ENCODE measurements around the gene ZNF880.
"Not testable (repeated sequence)": the region's sequence is repeated elsewhere in the genome, so short reads cannot be mapped to it uniquely, and the experiment has no call there.

ZNF880 gene

GRCh38 chr19:52369559-52370340, at the start of gene ZNF880:
Gene ZNF880, plus strand, starts transcription at chr19:52369923. Its CDS starts 43 bp downstream, at chr19:52369966.
- H3K9ac ChIP-seq (ENCODE audit: low read length), result peak within 1 kb of the TSS; percentile 74
- H3K27ac ChIP-seq (ENCODE audit: low read depth, low read length), result peak within 1 kb of the TSS; percentile 96
- H3K4me1 ChIP-seq (ENCODE audit: control insufficient read depth, insufficient read depth, low read length), result peaks cover 2% of the 10 kb centered on the region
- no peaks in the 10 kb centered on the region for H3K27me3 ChIP-seq (ENCODE audit: control insufficient read depth, insufficient read depth, low read length)
- peaks cover 15% of the 10 kb centered on the region for H3K36me3 ChIP-seq (ENCODE audit: control insufficient read depth, insufficient read depth, low read length)
- peak within 1 kb of the TSS; percentile 94 for H3K4me3 ChIP-seq (ENCODE audit: low read length)

DNA sequence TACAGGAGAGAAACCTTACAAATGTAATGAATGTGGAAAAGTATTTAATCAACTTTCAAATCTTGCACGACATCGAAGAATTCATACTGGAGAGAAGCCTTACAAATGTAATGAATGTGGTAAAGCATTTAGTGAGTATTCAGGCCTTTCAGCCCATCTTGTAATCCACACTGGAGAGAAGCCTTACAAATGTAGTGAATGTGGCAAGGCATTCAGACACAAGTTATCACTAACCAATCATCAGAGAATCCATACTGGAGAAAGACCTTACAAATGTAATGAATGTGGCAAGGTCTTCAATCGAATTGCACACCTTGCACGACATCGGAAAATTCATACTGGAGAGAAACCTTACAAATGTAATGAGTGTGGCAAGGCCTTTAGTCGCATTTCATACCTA, 47.3 kb upstream of the ZNF880 start:
- H3K4me3 ChIP-seq (ENCODE audit: low read length), result no peak overlapping the region

GRCh38 chr19:52331757-52332156, 38.0 kb upstream of the ZNF880 start:
- Histone ChIP-seq H3K4me1 (ENCODE audit: control insufficient read depth, insufficient read depth, low read length) (no peaks in the 10 kb centered on the region), H3K4me3 (ENCODE audit: low read length) (no peak overlapping the region), H3K36me3 (ENCODE audit: control insufficient read depth, insufficient read depth, low read length) (no peaks in the 10 kb centered on the region), H3K9ac (ENCODE audit: low read length) (no peak overlapping the region), H3K27me3 (ENCODE audit: control insufficient read depth, insufficient read depth, low read length) (no peaks in the 10 kb centered on the region), H3K27ac (ENCODE audit: low read depth, low read length) (no peak overlapping the region)

More for the DNA sequence above, 47.3 kb upstream of the ZNF880 start:
- Histone ChIP-seq H3K27ac (ENCODE audit: low read depth, low read length) (no peak overlapping the region), H3K27me3 (ENCODE audit: control insufficient read depth, insufficient read depth, low read length) (no peaks in the 10 kb centered on the region), H3K4me1 (ENCODE audit: control insufficient read depth, insufficient read depth, low read length) (no peaks in the 10 kb centered on the region), H3K36me3 (ENCODE audit: control insufficient read depth, insufficient read depth, low read length) (peaks cover 37% of the 10 kb centered on the region), H3K9ac (ENCODE audit: low read length) (no peak overlapping the region)

- Histone ChIP-seq H3K36me3 (ENCODE audit: control insufficient read depth, insufficient read depth, low read length) (no peaks in the 10 kb centered on the region), H3K9ac (ENCODE audit: low read length) (no peak overlapping the region), H3K4me1 (ENCODE audit: control insufficient read depth, insufficient read depth, low read length) (no peaks in the 10 kb centered on the region), H3K27ac (ENCODE audit: low read depth, low read length) (peak overlapping the region; percentile 62), H3K27me3 (ENCODE audit: control insufficient read depth, insufficient read depth, low read length) (no peaks in the 10 kb centered on the region), H3K4me3 (ENCODE audit: low read length) (peak overlapping the region; percentile 80)
Measured at GRCh38 chr19:52335768-52336116, 34.0 kb upstream of the ZNF880 start.

DNA sequence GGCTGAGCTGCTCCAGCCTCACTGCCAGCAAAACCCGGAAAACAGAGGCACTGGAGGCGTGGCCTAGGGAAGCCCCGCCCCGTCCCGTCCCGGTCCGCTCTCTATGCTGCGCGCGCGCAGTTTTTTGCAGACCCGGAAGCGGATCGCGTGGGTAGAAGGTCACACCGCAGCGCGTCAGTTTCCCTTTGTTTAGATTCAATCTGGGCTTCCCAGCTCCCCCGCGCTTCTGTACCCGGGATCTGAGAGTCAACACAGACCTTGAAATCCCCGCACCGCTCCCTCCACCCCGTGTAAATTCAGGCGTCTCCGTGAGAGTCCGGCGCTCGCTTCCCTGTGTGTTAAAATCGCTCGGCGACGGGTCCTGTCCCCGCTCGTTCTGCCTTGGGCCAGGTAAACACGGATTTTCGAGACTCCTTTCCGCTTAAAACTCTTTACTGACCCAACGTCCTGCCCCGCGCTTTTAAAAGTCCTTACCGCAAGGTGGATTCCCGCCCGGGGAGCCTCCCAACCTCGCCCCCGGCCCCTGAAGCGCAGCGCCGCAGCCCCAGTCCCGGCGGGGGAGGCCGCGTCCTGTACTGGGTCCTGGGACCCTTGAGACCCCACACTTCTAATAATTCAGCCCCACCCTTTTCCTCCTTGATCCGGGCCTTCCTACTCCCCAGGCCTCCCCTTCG, 33.5 kb upstream of the ZNF880 start, which contains the start of gene ZNF610:
Gene ZNF610, plus strand, starts transcription at position 127 of the 674 bp plus-strand sequence. CDS start 12,930 bp downstream, outside the sequence.
- Histone ChIP-seq H3K9ac (ENCODE audit: low read length) (peak within 1 kb of the TSS; percentile 74), H3K4me3 (ENCODE audit: low read length) (peak within 1 kb of the TSS; percentile 80), H3K4me1 (ENCODE audit: control insufficient read depth, insufficient read depth, low read length) (no peaks in the 10 kb centered on the region), H3K27me3 (ENCODE audit: control insufficient read depth, insufficient read depth, low read length) (no peaks in the 10 kb centered on the region), H3K36me3 (ENCODE audit: control insufficient read depth, insufficient read depth, low read length) (no peaks in the 10 kb centered on the region), H3K27ac (ENCODE audit: low read depth, low read length) (peak within 1 kb of the TSS; percentile 62)

DNA sequence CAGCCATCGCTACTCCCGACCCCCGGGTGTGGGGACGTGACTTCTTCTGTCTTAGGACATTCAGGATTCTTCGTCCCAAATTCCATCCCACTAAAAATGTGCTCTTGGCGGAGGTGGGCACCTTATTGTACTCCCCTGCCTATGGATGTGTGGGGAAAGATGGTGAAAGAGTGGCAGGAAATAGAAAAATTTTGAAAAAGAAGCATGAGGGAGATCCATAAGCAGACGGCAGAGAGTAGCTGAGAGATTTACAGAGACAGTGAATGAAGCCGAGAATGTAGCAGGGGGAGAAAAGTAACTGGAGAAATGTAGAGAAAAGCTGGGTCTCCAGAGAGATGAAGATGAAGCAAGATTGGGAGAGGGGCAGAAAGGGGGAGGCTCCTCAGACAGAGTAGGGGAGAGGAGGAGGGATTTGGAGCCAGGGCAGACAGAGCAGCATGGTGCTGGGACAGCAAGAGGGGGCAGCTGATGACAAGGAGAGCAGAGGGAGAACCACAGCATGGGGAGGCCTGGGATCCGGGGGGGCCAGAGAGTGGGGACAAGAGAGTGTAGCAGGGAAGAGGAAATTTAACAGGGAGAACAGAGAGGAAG, 32.8 kb upstream of the ZNF880 start:
- Histone ChIP-seq H3K9ac (ENCODE audit: low read length) (peak overlapping the region; percentile 74), H3K27ac (ENCODE audit: low read depth, low read length) (peak overlapping the region; percentile 62), H3K36me3 (ENCODE audit: control insufficient read depth, insufficient read depth, low read length) (no peaks in the 10 kb centered on the region), H3K4me1 (ENCODE audit: control insufficient read depth, insufficient read depth, low read length) (no peaks in the 10 kb centered on the region), H3K4me3 (ENCODE audit: low read length) (peak overlapping the region; percentile 80), H3K27me3 (ENCODE audit: control insufficient read depth, insufficient read depth, low read length) (no peaks in the 10 kb centered on the region)

- not testable (repeated sequence) for H3K36me3 ChIP-seq (ENCODE audit: control insufficient read depth, insufficient read depth, low read length); H3K27ac ChIP-seq (ENCODE audit: low read depth, low read length); H3K4me1 ChIP-seq (ENCODE audit: control insufficient read depth, insufficient read depth, low read length); H3K4me3 ChIP-seq (ENCODE audit: low read length); H3K27me3 ChIP-seq (ENCODE audit: control insufficient read depth, insufficient read depth, low read length); H3K9ac ChIP-seq (ENCODE audit: low read length)
Measured at GRCh38 chr19:52339022-52339421, 30.7 kb upstream of the ZNF880 start.

DNA sequence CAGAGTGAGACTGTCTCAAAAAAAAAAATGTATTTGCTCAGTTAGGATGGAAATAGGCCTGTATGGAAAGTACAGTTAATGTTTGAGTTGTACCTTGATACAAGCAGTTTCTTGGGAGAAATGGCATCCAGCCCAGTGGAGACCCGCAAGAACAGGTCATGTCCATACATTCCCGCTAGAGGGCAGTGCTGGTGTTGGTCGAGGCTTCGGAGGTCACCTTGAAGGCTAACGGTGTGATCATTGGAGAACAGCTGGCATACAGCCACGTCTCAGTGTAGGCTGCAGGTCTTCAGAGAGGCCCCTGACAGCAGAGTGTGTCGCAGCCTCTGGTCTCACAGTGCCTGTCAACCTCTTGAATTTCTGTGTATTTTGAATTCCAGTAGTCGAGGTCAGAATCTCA, 26.2 kb upstream of the ZNF880 start:
- Histone ChIP-seq H3K4me3 (ENCODE audit: low read length) (no peak overlapping the region), H3K36me3 (ENCODE audit: control insufficient read depth, insufficient read depth, low read length) (peaks cover under 1% of the 10 kb centered on the region), H3K27ac (ENCODE audit: low read depth, low read length) (no peak overlapping the region)

GRCh38 chr19:52345162-52345561, 24.6 kb upstream of the ZNF880 start:
- Histone ChIP-seq H3K27ac (ENCODE audit: low read depth, low read length) (no peak overlapping the region), H3K36me3 (ENCODE audit: control insufficient read depth, insufficient read depth, low read length) (peaks cover 5% of the 10 kb centered on the region), H3K9ac (ENCODE audit: low read length) (no peak overlapping the region), H3K4me1 (ENCODE audit: control insufficient read depth, insufficient read depth, low read length) (no peaks in the 10 kb centered on the region), H3K27me3 (ENCODE audit: control insufficient read depth, insufficient read depth, low read length) (no peaks in the 10 kb centered on the region), H3K4me3 (ENCODE audit: low read length) (no peak overlapping the region)

More for the DNA sequence above, 26.2 kb upstream of the ZNF880 start:
- no peaks in the 10 kb centered on the region for H3K27me3 ChIP-seq (ENCODE audit: control insufficient read depth, insufficient read depth, low read length)
- no peak overlapping the region for H3K9ac ChIP-seq (ENCODE audit: low read length)
- H3K4me1 ChIP-seq (ENCODE audit: control insufficient read depth, insufficient read depth, low read length), result no peaks in the 10 kb centered on the region

DNA sequence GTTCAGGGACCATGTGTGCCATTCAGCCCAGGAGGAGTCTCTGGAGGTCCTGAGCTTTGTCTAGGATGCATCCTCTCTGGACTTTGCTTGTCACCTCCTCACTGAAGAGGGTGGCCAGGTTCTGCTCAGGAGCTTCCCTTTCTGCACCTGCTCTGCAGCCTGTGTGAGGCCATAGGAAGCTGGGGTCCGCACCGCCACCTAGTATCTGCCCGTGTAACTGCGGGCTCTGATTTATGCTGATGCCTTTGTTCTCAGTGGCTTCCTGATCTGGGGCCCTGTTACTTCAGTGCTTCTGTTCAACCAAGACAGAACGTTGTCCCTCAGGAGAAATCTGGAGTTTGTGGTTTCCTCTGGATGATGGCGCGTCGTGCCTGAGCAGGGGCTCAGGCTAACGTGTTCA, 18.2 kb upstream of the ZNF880 start:
- no peak overlapping the region for H3K9ac ChIP-seq (ENCODE audit: low read length)
- no peaks in the 10 kb centered on the region for H3K4me1 ChIP-seq (ENCODE audit: control insufficient read depth, insufficient read depth, low read length)
- no peak overlapping the region for H3K27ac ChIP-seq (ENCODE audit: low read depth, low read length)
- no peak overlapping the region for H3K4me3 ChIP-seq (ENCODE audit: low read length)
- H3K36me3 ChIP-seq (ENCODE audit: control insufficient read depth, insufficient read depth, low read length), result peaks cover 8% of the 10 kb centered on the region
- H3K27me3 ChIP-seq (ENCODE audit: control insufficient read depth, insufficient read depth, low read length), result no peaks in the 10 kb centered on the region

GRCh38 chr19:52366414-52366824, 3.3 kb upstream of the ZNF880 start:
- H3K27me3 ChIP-seq (ENCODE audit: control insufficient read depth, insufficient read depth, low read length), result no peaks in the 10 kb centered on the region
- H3K27ac ChIP-seq (ENCODE audit: low read depth, low read length), result no peak overlapping the region
- H3K36me3 ChIP-seq (ENCODE audit: control insufficient read depth, insufficient read depth, low read length), result peaks cover 5% of the 10 kb centered on the region
- no peak overlapping the region for H3K9ac ChIP-seq (ENCODE audit: low read length)
- peaks cover 2% of the 10 kb centered on the region for H3K4me1 ChIP-seq (ENCODE audit: control insufficient read depth, insufficient read depth, low read length)
- no peak overlapping the region for H3K4me3 ChIP-seq (ENCODE audit: low read length)

GRCh38 chr19:52370341-52370710, 603 bp downstream of the ZNF880 start:
- no peaks in the 10 kb centered on the region for H3K27me3 ChIP-seq (ENCODE audit: control insufficient read depth, insufficient read depth, low read length)
- H3K27ac ChIP-seq (ENCODE audit: low read depth, low read length), result peak overlapping the region; percentile 96
- H3K36me3 ChIP-seq (ENCODE audit: control insufficient read depth, insufficient read depth, low read length), result peaks cover 16% of the 10 kb centered on the region
- peak overlapping the region; percentile 94 for H3K4me3 ChIP-seq (ENCODE audit: low read length)
- no peak overlapping the region for H3K9ac ChIP-seq (ENCODE audit: low read length)
- peaks cover 2% of the 10 kb centered on the region for H3K4me1 ChIP-seq (ENCODE audit: control insufficient read depth, insufficient read depth, low read length)

Data from rectal smooth muscle tissue (tissue), 1 donor.